Activated T-helper 1 cell treated with Interleukin-2 at 50 U/mL for 16 hours (primary cell): ENCODE data around the gene BSN.

ENCODE experiments used
- DNase-seq: peaks from one replicate; pipeline ENCODE4 v3.0.0-alpha.2; 2020; ENCODE audit warnings: low read depth

BSN gene

DNA sequence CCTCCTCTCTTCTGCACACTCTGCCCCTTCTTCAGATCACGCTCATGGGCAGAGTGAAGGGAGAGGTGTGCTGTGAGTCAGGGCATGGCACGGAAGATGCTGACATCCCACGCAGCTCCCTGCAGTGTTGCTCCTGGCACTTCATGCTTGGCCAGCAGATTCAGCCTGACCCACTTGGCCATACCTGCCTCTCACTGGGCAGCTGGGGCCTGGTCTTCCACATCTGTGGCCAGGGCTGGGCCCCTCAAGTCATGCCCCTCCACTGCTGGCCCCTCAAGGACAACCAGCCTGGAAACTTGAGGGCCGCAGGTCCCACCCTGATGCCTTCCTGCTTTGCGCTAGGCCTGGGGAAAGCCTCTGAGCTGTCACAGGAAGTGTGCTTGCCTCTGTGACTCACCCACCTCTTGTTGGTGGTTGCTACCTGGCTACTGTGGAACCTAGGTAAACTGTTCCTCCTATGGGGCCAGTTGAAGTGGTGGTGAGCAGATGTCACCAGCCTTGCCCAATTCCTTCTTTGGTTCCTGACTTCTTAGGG, 48.7 kb downstream of the BSN start:
- peak; percentile 42 for DNase-seq

DNA sequence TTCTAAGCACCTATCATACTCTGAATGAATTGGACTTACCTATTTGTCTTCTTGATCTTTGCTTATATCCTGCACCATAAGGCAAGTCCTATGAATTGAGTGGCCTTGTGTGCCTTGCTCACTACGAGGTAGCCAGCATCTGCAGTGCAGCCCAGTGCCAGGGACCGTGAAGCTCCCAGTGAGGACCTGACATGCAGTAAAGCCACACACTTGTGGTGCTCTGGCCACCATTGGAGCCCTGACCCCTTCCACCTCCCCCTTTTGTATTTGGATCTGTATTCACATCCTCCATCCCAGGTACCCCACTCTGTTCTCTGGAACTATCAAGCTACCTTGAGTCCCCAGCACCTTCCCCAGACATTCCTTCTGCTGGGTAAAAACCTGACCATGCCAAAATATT, 52.1 kb downstream of the BSN start:
- DNase-seq, result no peak

DNA sequence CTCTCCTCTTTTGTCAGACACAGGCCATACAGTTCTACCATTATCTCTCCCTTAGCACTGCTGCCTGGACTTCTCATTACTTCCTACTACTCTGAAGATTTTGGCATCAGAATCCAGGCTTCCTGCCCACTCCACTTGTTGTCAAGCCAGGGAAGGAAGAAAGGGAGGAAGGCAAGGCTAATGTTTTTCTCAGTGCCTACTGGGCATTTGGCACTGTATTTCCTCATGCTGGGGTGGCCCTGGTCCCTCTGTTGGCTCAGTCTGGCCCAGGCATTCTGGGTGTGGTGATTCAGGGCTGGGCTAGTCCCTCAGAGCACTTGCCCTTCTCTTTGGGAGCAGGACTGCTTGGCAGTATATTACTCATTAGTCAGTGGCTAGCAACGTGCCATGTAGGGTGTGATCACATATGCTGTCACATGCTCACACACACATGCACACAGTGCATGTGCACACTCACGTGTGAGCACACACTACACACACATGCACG, 52.9 kb downstream of the BSN start:
- no peak for DNase-seq

DNA sequence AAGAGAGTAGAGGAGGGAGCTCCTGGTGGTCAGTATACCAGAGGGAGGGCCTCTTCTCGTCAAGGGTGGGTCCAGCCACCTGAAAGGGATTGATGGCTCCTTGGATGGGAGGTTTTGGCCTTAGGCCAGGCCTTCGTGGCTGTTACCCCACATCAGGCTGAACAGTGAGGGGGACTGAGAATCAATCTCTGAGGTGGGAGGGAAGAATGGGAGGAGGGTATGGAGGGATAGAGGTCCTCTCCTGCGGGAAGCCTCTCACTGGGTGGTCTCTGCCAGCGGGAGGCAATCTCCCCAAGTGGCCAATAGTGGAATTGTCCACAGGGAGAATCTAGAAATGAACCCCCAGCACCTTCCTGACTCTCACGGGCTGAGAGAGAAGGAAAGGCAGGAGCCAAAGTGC, 53.5 kb downstream of the BSN start:
- no peak for DNase-seq

DNA sequence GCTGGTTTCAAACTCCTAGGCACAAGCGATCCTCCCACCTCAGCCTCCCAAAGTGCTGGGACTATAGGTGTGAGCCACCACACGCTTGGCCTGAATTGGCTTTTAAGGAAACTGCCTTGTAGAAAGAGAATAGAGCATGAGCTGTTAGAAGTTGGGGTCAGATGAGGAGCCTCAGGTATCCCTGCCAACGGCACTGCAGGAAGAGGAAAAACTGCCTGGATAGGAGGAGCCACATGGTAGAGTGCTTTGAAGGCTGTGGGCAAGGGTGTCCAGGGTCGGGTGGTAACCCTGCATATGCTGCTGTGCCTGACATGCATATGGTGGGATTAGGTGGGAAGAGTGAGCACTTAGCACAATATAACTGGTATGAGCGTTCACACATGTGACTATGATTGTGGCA, 55.0 kb downstream of the BSN start:
- DNase-seq, result no peak

DNA sequence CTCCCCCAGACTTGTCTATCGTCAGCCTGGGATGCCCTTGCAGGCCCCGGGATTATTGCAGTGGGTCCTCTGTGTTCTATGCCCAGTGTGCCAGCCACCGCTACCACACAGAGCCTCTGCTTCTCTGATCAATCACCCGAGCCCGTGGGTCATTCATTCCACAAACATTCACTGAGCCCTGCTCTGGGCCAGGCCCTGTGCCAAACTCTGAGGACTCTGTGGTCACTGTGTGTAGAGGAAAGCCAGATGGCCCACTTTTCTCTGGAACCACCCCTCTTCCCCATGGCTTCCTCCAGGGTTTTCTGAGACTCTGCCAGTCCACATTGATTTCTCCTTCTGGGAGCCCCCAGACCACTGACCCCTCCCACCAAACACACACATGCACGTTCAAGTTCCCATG, 55.5 kb downstream of the BSN start:
- DNase-seq, result no peak

DNA sequence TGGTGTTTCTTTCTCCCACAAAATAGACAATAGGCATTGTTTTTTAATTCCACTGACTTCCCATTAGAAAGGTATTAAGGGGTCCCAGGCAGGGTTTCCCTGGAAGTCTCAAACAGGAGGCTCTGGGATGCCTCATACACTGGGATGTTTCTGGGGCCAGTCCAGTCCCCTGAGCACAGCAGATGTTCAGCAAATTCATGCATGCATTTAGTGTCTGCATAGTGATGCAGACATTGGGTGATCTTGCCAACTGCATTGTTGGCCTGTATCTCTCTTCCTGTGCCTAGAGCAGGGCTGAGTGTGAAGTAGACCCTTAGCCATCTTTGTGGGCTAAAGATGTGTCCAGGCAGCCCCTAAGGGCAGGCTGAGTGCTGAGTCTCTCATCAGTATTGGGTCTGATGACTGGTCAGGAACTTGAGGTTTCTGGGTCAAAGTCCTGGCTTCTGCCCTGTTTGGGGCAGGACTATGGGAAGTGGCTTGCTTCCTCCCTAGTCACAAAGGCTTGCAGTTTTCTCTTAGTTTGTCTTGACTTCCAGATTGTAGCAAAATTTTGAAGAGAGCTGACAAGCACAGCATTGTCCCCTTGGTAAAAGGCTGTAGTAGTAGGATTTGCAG, 56.5 kb downstream of the BSN start:
- no peak for DNase-seq

DNA sequence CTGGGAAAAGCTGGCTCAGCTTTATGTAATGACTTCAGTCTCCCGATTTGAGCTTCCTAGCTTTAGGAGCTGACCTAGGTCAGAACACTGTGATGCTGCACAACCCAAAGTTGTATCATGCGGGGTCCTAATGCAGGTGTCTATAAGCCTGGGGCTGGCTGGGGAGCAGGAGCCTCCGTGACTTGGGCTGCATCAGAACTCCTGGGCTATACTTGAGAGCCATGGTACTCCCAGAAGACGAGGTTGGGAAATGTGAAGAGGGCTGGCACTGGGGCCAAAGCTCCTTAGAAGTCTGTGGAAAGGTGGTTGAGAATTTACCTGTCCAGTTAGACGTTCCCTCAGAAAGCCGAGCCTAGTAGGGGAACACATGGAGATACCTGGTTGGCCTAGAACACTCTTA, 57.0 kb downstream of the BSN start:
- no peak for DNase-seq

DNA sequence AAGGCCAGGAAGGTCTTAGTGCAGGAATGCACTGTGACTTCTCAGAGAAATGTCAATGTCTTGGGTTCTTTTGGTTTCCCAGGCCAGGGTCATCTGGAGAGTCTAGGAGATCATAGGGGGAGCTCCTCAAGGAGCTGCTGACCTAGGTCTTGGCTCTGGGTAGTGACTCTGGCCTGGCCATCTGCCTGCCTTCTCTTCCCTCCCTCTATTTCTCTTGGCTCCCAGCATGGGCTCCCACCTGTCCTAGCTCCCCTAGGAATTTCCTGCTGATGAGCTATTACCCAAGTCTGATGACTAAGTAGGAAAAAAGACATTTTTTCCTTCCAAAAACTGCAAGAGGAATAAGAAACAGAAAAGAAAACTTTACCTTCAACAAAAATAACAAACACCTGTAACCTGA, 57.4 kb downstream of the BSN start:
- DNase-seq, result no peak

DNA sequence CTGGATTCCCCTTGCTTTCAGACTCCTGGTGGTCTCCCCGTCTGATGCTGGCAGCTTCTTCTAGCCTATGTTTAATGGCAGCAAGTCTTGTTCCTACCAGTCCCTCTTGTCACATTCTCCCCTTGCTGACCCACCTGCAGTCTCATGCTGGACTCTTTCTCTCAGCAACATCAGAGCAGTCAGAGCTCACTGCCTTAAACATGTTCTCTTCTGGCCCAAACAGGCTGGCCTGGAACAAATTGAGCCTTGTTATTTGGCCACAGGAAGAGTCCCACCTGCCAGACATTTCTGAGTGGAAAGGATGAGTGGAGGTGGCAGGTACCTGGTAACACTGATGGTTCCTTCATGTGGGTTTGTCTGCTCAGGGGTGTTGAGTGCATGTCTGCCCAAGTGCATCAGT, 60.7 kb downstream of the BSN start:
- DNase-seq, result no peak

DNA sequence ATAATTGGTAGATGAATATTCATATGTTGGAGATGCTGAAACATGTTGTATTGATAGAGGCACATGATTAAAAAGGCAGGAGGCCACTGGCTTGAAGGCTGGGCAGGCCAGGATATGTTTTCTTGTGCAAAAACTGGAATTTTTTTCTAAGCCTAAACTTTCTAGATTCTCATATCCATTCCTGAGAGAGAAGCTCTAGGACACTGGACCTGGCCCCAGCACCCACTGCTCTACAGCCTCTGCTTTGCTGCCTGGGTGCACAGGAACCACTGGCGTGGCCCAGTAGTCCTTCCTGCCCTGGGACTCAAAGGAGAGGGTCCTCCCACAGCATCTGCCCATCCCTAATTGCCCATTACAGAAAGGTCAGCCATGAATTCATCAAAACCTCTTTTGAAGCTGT, 61.8 kb downstream of the BSN start:
- DNase-seq, result no peak

DNA sequence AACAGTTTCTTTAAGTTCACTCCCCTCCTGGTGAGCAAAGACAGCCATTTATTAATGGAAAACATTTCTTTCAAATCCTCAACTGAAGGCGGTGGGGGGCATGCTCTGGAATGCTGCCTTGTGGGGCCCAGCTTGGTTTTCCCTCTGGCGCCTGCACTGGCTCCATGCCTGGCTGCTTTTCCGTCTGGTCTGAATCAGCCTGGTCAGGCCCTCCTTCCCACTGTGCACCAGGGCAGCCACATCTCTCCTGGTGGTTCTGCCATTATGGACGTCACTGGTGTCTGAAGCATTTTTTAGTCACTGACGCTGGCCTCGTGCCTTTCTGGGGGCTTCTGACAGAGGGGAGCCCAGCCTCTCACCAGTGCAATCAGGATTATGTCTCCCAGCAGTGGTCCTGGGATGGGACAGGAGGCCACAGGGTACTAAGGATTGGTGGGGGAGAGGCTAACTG, 62.2 kb downstream of the BSN start:
- DNase-seq, result no peak

DNA sequence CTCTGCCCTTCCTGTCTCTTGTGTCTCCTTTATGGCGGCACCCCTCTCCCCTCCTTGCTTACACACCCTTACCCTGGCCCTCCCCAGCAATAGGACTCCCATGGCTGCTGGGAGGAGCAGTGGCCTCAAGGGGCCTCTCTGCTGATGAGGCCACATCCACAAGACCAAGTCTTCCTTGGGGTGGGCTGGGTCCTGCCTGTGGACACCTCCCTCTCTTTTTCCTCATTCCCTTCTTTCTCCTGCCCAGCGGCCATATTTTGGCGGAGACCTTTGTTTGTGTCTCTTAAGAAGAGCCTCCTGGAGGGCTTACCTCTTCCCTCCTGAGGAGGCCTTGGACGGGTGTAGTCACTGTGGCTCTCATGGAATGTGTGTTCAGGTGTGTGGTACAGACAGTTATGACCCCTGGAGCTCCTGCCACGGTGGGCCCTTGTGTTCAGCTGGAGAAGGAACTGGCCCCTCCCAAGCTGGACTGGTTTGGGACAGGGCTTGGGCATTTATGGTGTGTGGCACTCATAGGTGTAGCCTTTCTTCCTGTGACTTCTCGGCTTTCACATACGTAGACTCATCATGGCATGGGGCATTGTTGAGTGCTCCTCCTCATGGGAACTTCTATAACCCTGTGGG, 63.2 kb downstream of the BSN start:
- DNase-seq, result no peak

DNA sequence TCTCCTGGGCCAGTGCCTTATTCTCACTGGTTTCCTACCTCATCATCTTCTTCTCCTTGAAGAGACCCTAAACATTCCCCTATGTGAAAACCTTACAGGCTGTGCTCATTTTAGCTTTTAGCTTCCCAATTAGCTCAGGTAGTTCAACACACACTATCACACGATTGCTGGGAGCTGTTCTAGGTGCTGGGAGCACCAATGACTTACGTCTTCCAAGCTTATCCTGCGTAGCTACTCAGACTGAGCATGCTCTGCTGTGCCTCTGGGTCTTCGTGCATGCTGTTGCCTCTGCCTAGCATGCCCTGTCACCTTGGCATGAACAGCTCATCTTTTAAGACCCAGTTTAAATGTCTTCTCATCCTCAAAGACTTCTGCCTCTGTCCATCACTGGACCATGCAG, 64.1 kb downstream of the BSN start:
- no peak for DNase-seq

DNA sequence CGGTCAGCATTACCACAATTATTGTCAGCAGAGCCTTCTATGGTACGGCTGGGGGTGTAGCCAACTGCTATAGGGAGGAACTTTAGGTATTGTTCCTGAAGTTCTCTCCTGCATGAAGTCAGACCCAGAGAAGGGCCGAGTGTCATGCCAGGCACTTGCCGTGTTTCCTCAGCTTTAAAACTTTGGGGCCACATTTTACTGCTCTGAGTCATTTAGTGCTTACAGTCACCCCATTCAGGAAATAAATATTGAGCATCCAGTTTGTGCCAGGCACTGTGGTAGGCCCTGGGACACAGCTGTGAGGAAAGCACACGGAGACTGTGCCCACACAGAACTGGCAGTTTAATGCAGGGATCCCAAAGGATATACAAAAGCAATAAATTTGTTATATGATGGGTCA, 65.4 kb downstream of the BSN start:
- DNase-seq, result no peak

DNA sequence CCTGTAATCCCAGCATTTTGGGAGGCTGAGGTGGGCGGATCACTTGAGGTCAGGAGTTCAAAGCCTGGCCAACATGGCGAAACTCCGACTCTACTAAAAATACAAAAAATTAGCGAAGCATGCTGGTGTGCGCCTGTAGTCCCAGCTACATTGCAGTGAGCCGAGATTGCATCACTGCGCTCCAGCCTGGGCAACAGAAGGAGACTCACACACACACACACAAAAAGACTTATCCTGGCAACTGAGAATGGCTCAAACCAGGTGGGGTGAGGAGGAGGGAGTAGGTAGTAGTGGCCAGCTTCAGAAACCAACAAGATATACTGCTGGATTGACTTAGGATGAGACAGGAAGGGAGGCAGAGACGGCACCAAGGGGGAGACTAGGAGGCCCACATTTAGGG, 66.5 kb downstream of the BSN start:
- DNase-seq, result no peak

DNA sequence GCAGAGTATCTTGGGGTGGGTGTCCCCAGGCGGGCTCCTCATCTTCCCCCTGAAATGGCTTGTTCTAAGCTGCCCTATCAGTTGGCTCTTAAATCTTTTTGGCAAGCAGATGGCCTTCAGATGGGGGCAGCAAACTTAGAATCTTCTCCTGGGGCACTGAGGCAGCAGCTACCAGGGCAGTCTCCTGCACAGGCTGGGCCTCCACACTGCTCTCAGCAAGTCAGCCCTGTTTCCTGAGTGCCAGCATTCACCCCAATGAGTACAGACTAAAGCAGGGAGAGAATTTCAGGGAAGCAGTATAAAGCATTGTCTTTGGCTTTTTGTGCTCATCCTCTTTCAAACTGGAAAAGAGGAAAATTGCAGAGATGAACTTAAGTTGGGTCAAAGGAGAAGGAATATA, 68.8 kb downstream of the BSN start:
- DNase-seq, result no peak

DNA sequence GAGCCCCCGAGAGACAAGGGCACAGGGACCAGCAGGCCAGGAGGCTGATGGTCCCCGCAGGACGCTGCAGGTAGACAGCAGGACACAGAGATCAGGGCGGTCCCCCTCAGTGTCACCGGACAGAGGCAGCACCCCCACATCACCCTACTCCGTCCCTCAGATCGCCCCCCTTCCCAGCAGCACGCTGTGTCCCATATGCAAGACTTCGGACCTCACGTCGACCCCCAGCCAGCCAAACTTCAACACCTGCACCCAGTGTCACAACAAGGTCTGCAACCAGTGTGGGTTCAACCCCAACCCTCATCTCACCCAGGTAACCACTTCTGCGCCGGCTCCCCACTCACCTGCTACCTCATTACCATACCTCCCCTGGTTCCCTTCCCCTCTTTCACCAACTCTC, 70.8 kb downstream of the BSN start:
- DNase-seq, result no peak

DNA sequence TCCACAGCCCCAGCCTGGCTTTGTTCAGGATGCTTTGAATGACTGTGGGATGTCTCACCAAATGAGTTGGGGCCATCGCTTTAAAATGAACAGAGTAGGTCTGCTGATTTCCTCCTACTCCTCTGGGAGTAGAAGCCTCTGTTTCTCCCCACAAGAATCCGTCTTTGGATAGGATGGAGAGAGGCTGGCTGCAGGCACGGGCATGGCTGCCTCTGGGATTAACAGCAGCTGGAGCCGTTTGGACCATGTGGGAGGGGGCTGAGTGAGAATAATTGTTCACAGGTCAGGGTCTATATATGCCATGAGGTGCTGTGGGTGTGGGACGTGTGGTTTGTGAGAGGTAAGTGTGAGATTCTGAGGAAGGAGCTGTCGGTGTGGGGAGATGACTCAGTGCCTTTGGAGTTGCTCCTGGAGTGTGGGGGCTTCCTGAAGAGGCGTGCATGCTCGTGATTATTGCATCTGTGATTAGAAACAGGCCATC, 71.9 kb downstream of the BSN start:
- DNase-seq, result no peak

DNA sequence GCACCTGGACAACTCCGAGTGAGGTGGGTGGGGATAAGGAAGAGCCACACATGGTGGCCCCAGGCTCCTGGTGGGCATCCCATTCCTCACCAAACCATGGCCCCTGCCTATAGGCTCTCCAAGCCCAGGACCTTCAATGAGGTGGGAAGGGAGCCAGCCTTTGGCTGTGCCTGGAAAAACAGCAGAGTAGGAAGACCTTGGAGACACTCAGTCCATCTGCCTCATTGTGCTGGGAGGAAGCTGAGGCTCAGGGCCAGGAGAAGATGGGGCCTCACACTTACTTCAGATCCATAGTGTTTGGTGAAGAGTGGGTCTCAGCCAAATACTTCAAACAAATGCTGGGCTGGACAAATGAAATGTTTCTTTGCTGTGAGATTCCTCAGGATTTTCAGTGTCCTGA, 72.5 kb downstream of the BSN start:
- no peak for DNase-seq

DNA sequence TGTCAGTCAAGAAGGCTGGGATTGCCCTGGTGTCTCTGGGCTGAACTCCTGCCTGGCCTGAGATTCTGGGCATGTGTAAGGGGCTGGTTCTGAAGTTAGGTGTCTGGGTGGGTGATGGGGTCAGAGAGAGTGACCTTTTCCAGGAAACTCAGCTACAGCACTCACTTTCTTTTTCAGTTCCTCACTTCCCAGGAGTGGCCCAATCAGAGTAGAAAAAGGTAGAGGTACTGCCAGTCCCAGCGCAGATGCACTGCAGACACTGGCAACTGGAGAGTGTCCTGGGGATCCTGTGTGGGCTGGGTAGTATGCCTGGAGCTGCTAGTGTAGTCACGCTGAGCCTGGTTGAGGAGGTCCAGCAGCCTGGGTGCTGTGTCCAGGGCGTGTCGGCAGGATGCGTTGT, 73.4 kb downstream of the BSN start:
- DNase-seq, result no peak

DNA sequence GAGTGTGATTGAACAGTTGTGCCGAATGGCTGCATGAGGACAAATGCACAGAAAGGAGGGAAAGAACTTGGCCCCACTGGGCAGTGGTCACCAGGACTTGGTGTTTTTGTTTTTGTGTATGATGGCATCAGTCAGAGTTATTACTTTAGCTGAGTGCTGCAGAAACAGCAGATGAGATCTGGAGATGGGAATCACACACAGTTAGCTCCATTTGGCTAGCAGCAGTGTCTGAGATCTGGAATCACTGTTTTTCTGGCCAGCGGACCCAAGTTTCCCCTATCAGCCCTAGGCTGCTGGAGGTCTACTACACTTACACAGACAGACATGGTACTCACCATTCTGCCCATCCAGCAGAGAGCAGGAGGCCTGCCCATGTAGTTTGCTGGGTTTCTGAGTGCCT, 74.0 kb downstream of the BSN start:
- DNase-seq, result no peak

DNA sequence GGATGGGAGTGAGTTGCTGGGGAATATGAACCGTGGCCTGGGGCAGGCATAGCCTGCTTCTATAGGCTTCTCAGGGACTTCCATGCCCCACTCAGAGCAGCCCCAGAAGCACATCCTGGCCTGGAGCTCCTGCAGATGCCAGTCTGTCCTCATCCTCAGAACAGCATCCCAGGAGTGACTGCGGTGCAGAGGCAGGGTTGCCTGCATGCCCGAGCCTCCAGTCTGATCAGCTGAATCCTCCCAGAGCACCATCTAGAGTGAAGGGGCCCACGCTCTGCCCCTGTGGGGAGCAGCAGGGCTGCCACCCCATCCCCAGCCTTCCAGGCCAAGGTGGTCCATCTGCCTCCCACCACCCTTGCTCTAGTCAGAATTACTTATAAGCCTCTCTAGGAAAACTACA, 75.2 kb downstream of the BSN start:
- DNase-seq, result no peak

DNA sequence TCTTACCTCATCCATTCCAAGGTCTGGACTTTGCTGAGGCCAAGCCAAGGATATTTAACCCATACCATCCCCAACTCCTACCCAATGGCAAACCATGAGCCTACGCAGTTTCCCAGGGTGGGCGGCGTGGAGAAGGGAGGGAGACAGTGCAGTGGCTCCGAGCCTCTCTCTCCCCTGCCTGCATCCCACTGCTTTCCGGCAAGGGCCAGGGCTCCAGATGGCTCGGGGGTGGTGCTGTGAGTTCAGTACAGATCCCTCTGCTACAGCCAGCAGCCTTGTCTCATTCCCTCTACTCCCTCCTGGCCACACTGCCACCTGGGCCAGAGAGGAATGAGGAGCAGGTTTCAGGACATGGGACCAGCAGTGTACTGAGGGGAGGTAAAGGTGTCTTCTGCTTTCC, 75.6 kb downstream of the BSN start:
- DNase-seq, result no peak
